GM12878 (cell line): Measurements from ENCODE around the gene GPC6. TPM values are rescaled to one million over a fixed set of nuclear protein-coding genes. Genes with fewer than 3 reads are reported as not detected.

ENCODE experiments used
- ATAC-seq: fragments of 200-7000 bp; cut with Tn5 transposase; 3 replicates; pipeline ENCODE4 v1.9.1; 2020; ENCODE audit warnings: mild to moderate bottlenecking, moderate library complexity
- BruUV-seq: library from RNA; stranded (reverse); fragments of 400-500 nt; replicated peaks from 2 replicates; lab custom pipeline; 2021; lab: Mats Ljungman, UMichigan
- CTCF ChIA-PET: fragments of 300-600 bp; sonication (Branson Sonifier 250); formaldehyde crosslinking; extraction: SDS; loops from one replicate; lab custom pipeline; 2021; ENCODE audit warnings: inconsistent platforms; lab: Yijun Ruan, JAX
- POLR2A ChIA-PET: fragments of 350-600 bp; formaldehyde crosslinking; extraction: SDS; loops from one replicate; lab custom pipeline; 2021; ENCODE audit warnings: inconsistent platforms; lab: Charles Lee
- RAD21 ChIA-PET: fragments of 300-600 bp; sonication (Branson Sonifier 250); formaldehyde crosslinking; loops from one replicate; lab custom pipeline; 2023; ENCODE audit warnings: antibody characterized with exemption; ENCODE audit not compliant: unreplicated experiment; lab: Charles Lee
- SMC1A ChIA-PET: fragments of 300-600 bp; sonication (Branson Sonifier 250); formaldehyde crosslinking; loops from one replicate; lab custom pipeline; 2023; ENCODE audit not compliant: unreplicated experiment, uncharacterized antibody; lab: Charles Lee
- DNase-seq: peaks from one replicate; pipeline ENCODE4 v3.0.0-alpha.2; 2011; ENCODE audit warnings: low read depth, low spot score
- FAIRE-seq: peaks from 3 replicates; lab custom pipeline; 2011; peaks lifted over from hg19 to GRCh38; lab: Jason Lieb, UNC
- H2AFZ ChIP-seq: 2 replicates; pipeline ENCODE4 v1.6.0; 2011; ENCODE audit warnings: low read depth, low read length, control low read depth; ENCODE audit not compliant: control insufficient read depth
- H3K27ac ChIP-seq: 2 replicates; pipeline ENCODE4 v1.5.1; 2011; ENCODE audit warnings: control low read depth; ENCODE audit not compliant: control insufficient read depth, insufficient read depth
- H3K27me3 ChIP-seq, 2 experiments: replicated peaks in 1 of 2; 2 replicates each; pipeline versions ENCODE4 v1.6.0 to v1.6.1; 2011; ENCODE audit warnings: low read length in 1 of 2; ENCODE audit not compliant: control insufficient read depth in 2 of 2, insufficient read depth in 2 of 2
- H3K36me3 ChIP-seq, 2 experiments: 2 replicates each; pipeline ENCODE4 v1.5.1; 2011; ENCODE audit warnings: low read length in 1 of 2; ENCODE audit not compliant: control insufficient read depth in 2 of 2, insufficient read depth in 2 of 2
- H3K4me1 ChIP-seq: 2 replicates; pipeline ENCODE4 v1.6.1; 2011; ENCODE audit warnings: mild to moderate bottlenecking, low read length, moderate library complexity, mixed read lengths; ENCODE audit not compliant: control insufficient read depth, insufficient read depth
- H3K4me2 ChIP-seq: 2 replicates; pipeline ENCODE4 v1.6.0; 2011; ENCODE audit warnings: control low read depth; ENCODE audit not compliant: control insufficient read depth, insufficient read depth
- H3K4me3 ChIP-seq: fragments of 200-600 bp; sonication (generic); 2 replicates; pipeline ENCODE4 v1.5.1; 2016
- H3K79me2 ChIP-seq: 2 replicates; pipeline ENCODE4 v1.6.0; 2011; ENCODE audit warnings: low read length; ENCODE audit not compliant: control insufficient read depth, insufficient read depth
- H3K9ac ChIP-seq: 2 replicates; pipeline ENCODE4 v1.8.0; 2011; ENCODE audit warnings: low read length, control low read depth, mixed read lengths; ENCODE audit not compliant: control insufficient read depth, insufficient read depth
- H3K9me3 ChIP-seq: replicated peaks from 3 replicates; pipeline ENCODE4 v1.5.1; 2011; ENCODE audit warnings: mild to moderate bottlenecking, low read length; ENCODE audit not compliant: control insufficient read depth, insufficient read depth
- H4K20me1 ChIP-seq: 2 replicates; pipeline ENCODE4 v1.6.0; 2011; ENCODE audit not compliant: control insufficient read depth, insufficient read depth
- ATF3 ChIP-seq: IDR thresholded peaks from 2 replicates; pipeline ENCODE4 v1.6.1; 2011; ENCODE audit warnings: low read depth, mild to moderate bottlenecking, low read length, moderate library complexity, borderline replicate concordance; ENCODE audit errors: extremely low read depth
- BCL11A ChIP-seq: IDR thresholded peaks from 2 replicates; pipeline ENCODE4 v1.6.1; 2011; ENCODE audit warnings: low read depth, low read length
- CUX1 ChIP-seq: IDR thresholded peaks from 2 replicates; pipeline ENCODE4 v1.6.1; 2012; ENCODE audit warnings: improper control_type of control experiment, low read depth, low read length; ENCODE audit not compliant: insufficient replicate concordance
- EP300 ChIP-seq, 2 experiments: fragments of 150-350 bp in 1 of 2; IDR thresholded peaks; 2 replicates each; pipeline ENCODE4 v1.6.1; 2011 to 2012; ENCODE audit warnings: low read depth in 2 of 2, low read length in 2 of 2, borderline replicate concordance in 1 of 2, improper control_type of control experiment in 1 of 2, inconsistent platforms in 1 of 2; ENCODE audit not compliant: control insufficient read depth in 1 of 2
- IRF3 ChIP-seq: fragments of 450-650 bp; IDR thresholded peaks from 2 replicates; pipeline ENCODE4 v1.6.1; 2014; ENCODE audit warnings: mild to moderate bottlenecking
- MLLT1 ChIP-seq: fragments of 450-650 bp; IDR thresholded peaks from 2 replicates; pipeline ENCODE4 v1.6.1; 2016; ENCODE audit warnings: mild to moderate bottlenecking
- MXI1 ChIP-seq: fragments of 150-350 bp; IDR thresholded peaks from 2 replicates; pipeline ENCODE4 v1.6.1; 2011; ENCODE audit warnings: low read depth, mild to moderate bottlenecking, inconsistent platforms, low read length, improper control_type of control experiment
- PBX3 ChIP-seq: IDR thresholded peaks from 2 replicates; pipeline ENCODE4 v1.6.1; 2011; ENCODE audit warnings: mild to moderate bottlenecking, low read depth, low read length, moderate library complexity; ENCODE audit not compliant: insufficient replicate concordance
- RB1 ChIP-seq: fragments of 450-650 bp; formaldehyde crosslinking; IDR thresholded peaks from 2 replicates; pipeline ENCODE4 v1.6.1; 2017; ENCODE audit warnings: mild to moderate bottlenecking, borderline replicate concordance
- RELA ChIP-seq: fragments of 450-650 bp; IDR thresholded peaks from 2 replicates; pipeline ENCODE4 v1.8.0; 2014; ENCODE audit warnings: borderline replicate concordance; ENCODE audit not compliant: partially characterized antibody
- SIX5 ChIP-seq: IDR thresholded peaks from 2 replicates; pipeline ENCODE4 v1.6.1; 2011; ENCODE audit warnings: mild to moderate bottlenecking, low read depth, low read length, moderate library complexity; ENCODE audit not compliant: severe bottlenecking
- STAT3 ChIP-seq: IDR thresholded peaks from 2 replicates; pipeline ENCODE4 v1.6.1; 2011; ENCODE audit warnings: low read depth, low read length, improper control_type of control experiment
- WGBS: methylation state at CpG from one replicate; pipeline ENCODE4 v1.1.6; 2016; ENCODE audit warnings: low lambda C conversion rate; ENCODE audit not compliant: insufficient replicate concordance, insufficient coverage; ENCODE audit errors: missing lambda C conversion rate; 5-methylcytosine and 5-hydroxymethylcytosine counted together
- in situ Hi-C: fragments of 300-500 bp; cut with MboI; formaldehyde crosslinking; loops from 9 replicates; pipeline ENCODE4 v1.14.3; 2018; ENCODE audit warnings: mixed read lengths
- intact Hi-C: fragments of 100-400 bp; cut with micrococcal nuclease; formaldehyde crosslinking; loops from one replicate; pipeline ENCODE4 v1.14.2; 2022; ENCODE audit not compliant: unreplicated experiment
- polyA plus RNA-seq, 11 experiments: library from polyadenylated mRNA; depleted of rRNA in 4 of 11; unstranded in 6 of 11; stranded (reverse) in 5 of 11; fragments of >200 nt; fragmentation: Nextera tagmentation in 4 of 11; fragmentation: Illumina TruSeq in 1 of 11; extraction: Ambion mirVana in 4 of 11; extraction: Trizol in 1 of 11; gene quantifications; 1 replicate in 1 of 11; 2 replicates in 10 of 11; pipeline versions ENCODE4 v1.2.1 to v1.2.3, GENCODE V29; 2011 to 2016; ENCODE audit warnings: inconsistent platforms in 2 of 11, missing spikeins in 2 of 11, low read depth in 1 of 11
- total RNA-seq, 4 experiments: library from RNA; depleted of rRNA in 3 of 4; stranded (reverse); fragments of >200 nt in 3 of 4; fragmentation: Illumina TruSeq in 1 of 4; extraction: Trizol in 1 of 4; gene quantifications; 2 replicates each; pipeline versions ENCODE4 v1.2.1 to v1.2.3, GENCODE V29; 2013 to 2021

GPC6 gene
- total and polyA plus RNA-seq, 10 of the 15 experiments (the other 5 are each of a cell fraction or from before 2014, with no cell fraction given) = 0.03 to 0.04 (median 0.03) TPM; not detected in 7

GRCh38 chr13:93765811-93766210 is 539.2 kb downstream of the GPC6 start:
- FAIRE-seq = no peak
- WGBS = 38% methylated on average over 1 of the region's 1 CpG
- POLR2A ChIA-PET = no interaction called here
- intact Hi-C loops = no loop called here
- Histone ChIP-seq H3K4me1 (no peaks in the 10 kb centered on the region), H2AFZ (no peak overlapping the region), H3K79me2 (no peaks in the 10 kb centered on the region), H3K4me3 (no peak overlapping the region), H3K4me2 (no peak overlapping the region), H3K9ac (no peak overlapping the region), H3K36me3 (no peaks in the 10 kb centered on the region), H3K27ac (no peak overlapping the region), H3K9me3 (no peaks in the 10 kb centered on the region), H4K20me1 (no peaks in the 10 kb centered on the region), H3K27me3 (no peaks in the 10 kb centered on the region)
- RAD21 ChIA-PET = no interaction called here
- no TSS peak for BruUV-seq
- CTCF ChIA-PET = no interaction called here
- SMC1A ChIA-PET = no interaction called here
- in situ Hi-C loops = no loop called here
- no peak for DNase-seq
- ATAC-seq = no peak
- TF ChIP-seq EP300 (IDR thresholded peaks at IDR 0.05; ENCODE audit: borderline replicate concordance in 1 of 2, control insufficient read depth in 1 of 2, low read depth in 2 of 2, low read length in 2 of 2) = no peak
- no peak for TF ChIP-seq BCL11A
- TF ChIP-seq IRF3 = no peak
- no peak for TF ChIP-seq RB1
- no peak for TF ChIP-seq ATF3
- TF ChIP-seq CUX1 = no peak
- no peak for TF ChIP-seq STAT3
- no peak for TF ChIP-seq MXI1
- no peak for TF ChIP-seq PBX3
- no peak for TF ChIP-seq MLLT1
- no peak for TF ChIP-seq SIX5
- no peak for TF ChIP-seq RELA
